Left hindlimb (tissue), 1 donor: Measurements from ENCODE around the gene S100A7A.
"Not testable (repeated sequence)": the region's sequence is repeated elsewhere in the genome, so short reads cannot be mapped to it uniquely, and the experiment has no call there.

Source experiments
- DNase-seq: peaks from one replicate; pipeline ENCODE4 v3.0.0-alpha.2; 2018

S100A7A gene

GRCh38 chr1:153428073-153428638 is 11.8 kb downstream of the S100A7A start:
- no peak for DNase-seq

GRCh38 chr1:153428791-153429190 is 12.5 kb downstream of the S100A7A start:
- DNase-seq: no peak

GRCh38 chr1:153429266-153430165 is 13.2 kb downstream of the S100A7A start:
- no peak for DNase-seq

GRCh38 chr1:153430166-153430553 is 13.8 kb downstream of the S100A7A start:
- no peak for DNase-seq

- no peak for DNase-seq
These were observed 14.2 kb downstream of the S100A7A start for GRCh38 chr1:153430561-153430960.

- no peak for DNase-seq
These were observed 14.7 kb downstream of the S100A7A start for GRCh38 chr1:153431002-153431401.

- no peak for DNase-seq
These were observed 15.1 kb downstream of the S100A7A start for GRCh38 chr1:153431427-153431826.

- DNase-seq: no peak
These were observed 15.6 kb downstream of the S100A7A start for GRCh38 chr1:153431928-153432327.

- no peak for DNase-seq
These were observed 16.8 kb downstream of the S100A7A start for GRCh38 chr1:153432874-153433681.

- DNase-seq: no peak
These were observed 18.6 kb downstream of the S100A7A start for GRCh38 chr1:153434746-153435455.

- no peak for DNase-seq
These were observed 20.9 kb downstream of the S100A7A start for GRCh38 chr1:153437236-153437635.

- DNase-seq: no peak
These were observed 22.3 kb downstream of the S100A7A start for GRCh38 chr1:153438599-153438998.

GRCh38 chr1:153439273-153439672 is 23.0 kb downstream of the S100A7A start:
- no peak for DNase-seq

- DNase-seq: no peak
These were observed 25.0 kb downstream of the S100A7A start for GRCh38 chr1:153441238-153441755.

- DNase-seq: no peak
These were observed 27.2 kb downstream of the S100A7A start for GRCh38 chr1:153443486-153443885.

GRCh38 chr1:153444078-153444477 is 27.8 kb downstream of the S100A7A start:
- no peak for DNase-seq

GRCh38 chr1:153447498-153448170 is 31.3 kb downstream of the S100A7A start:
- no peak for DNase-seq

GRCh38 chr1:153448851-153449250 is 32.5 kb downstream of the S100A7A start:
- not testable (repeated sequence) for DNase-seq

- DNase-seq: no peak
These were observed 40.1 kb downstream of the S100A7A start for GRCh38 chr1:153456396-153456795.

- DNase-seq: no peak
These were observed 43.3 kb downstream of the S100A7A start for GRCh38 chr1:153459655-153460054.

- no peak for DNase-seq
These were observed 44.2 kb downstream of the S100A7A start, which contains the start of gene S100A7 for GRCh38 chr1:153460551-153460950. Gene S100A7, minus strand, starts transcription at chr1:153460651. Its CDS starts 1,638 bp downstream, at chr1:153459013.

GRCh38 chr1:153462741-153463140 is 46.4 kb downstream of the S100A7A start:
- not testable (repeated sequence) for DNase-seq
